HTR-8/SVneo (cell line): ENCODE measurements around the gene GEN1.

Experiments used
- DNase-seq: peaks from one replicate; pipeline ENCODE4 v3.0.0; 2011; ENCODE audit warnings: low spot score, mixed read lengths; ENCODE audit not compliant: insufficient read length
- FAIRE-seq: peaks from 2 replicates; lab custom pipeline; 2011; peaks lifted over from hg19 to GRCh38; lab: Jason Lieb, UNC

The GEN1 gene

GRCh38 chr2:17753803-17754663 lies at the start of gene GEN1, which contains the start of gene SMC6:
Gene GEN1, plus strand, starts transcription at chr2:17754138. Its CDS starts 5,806 bp downstream, at chr2:17759944.
Gene SMC6, minus strand, starts transcription at chr2:17753810. Its CDS starts 7,864 bp downstream, at chr2:17745946.
- DNase-seq = peak; percentile 93
- FAIRE-seq = no peak

GRCh38 chr2:17706845-17707244 lies 47.1 kb upstream of the GEN1 start:
- peak; percentile 67 for FAIRE-seq

GRCh38 chr2:17708501-17708900 lies 45.4 kb upstream of the GEN1 start:
- FAIRE-seq (no peak), DNase-seq (no peak)

More at GRCh38 chr2:17706845-17707244, 47.1 kb upstream of the GEN1 start:
- no peak for DNase-seq

GRCh38 chr2:17709897-17710296 lies 44.0 kb upstream of the GEN1 start:
- no peak for FAIRE-seq

GRCh38 chr2:17710547-17711248 lies 43.2 kb upstream of the GEN1 start:
- DNase-seq = no peak
- FAIRE-seq = no peak

More at GRCh38 chr2:17709897-17710296, 44.0 kb upstream of the GEN1 start:
- DNase-seq = no peak

- FAIRE-seq (no peak), DNase-seq (no peak)
Observed at GRCh38 chr2:17713291-17713690, 40.6 kb upstream of the GEN1 start.

GRCh38 chr2:17717666-17718065 lies 36.3 kb upstream of the GEN1 start:
- FAIRE-seq = no peak
- DNase-seq = no peak

GRCh38 chr2:17718689-17719088 lies 35.2 kb upstream of the GEN1 start:
- DNase-seq (no peak), FAIRE-seq (no peak)

- FAIRE-seq (no peak), DNase-seq (peak; percentile 14)
Observed at GRCh38 chr2:17719562-17720371, 34.2 kb upstream of the GEN1 start.

GRCh38 chr2:17728210-17728609 lies 25.7 kb upstream of the GEN1 start:
- FAIRE-seq (no peak), DNase-seq (no peak)

- DNase-seq = no peak
- no peak for FAIRE-seq
Observed at GRCh38 chr2:17729880-17730279, 24.1 kb upstream of the GEN1 start.

GRCh38 chr2:17733599-17733998 lies 20.3 kb upstream of the GEN1 start:
- FAIRE-seq = no peak

GRCh38 chr2:17735864-17736263 lies 18.1 kb upstream of the GEN1 start:
- no peak for FAIRE-seq
- DNase-seq = no peak

More at GRCh38 chr2:17733599-17733998, 20.3 kb upstream of the GEN1 start:
- DNase-seq = no peak

- no peak for FAIRE-seq
Observed at GRCh38 chr2:17736989-17737388, 16.9 kb upstream of the GEN1 start.

GRCh38 chr2:17740203-17740602 lies 13.7 kb upstream of the GEN1 start:
- DNase-seq (no peak), FAIRE-seq (no peak)

More at GRCh38 chr2:17736989-17737388, 16.9 kb upstream of the GEN1 start:
- no peak for DNase-seq

- FAIRE-seq (no peak), DNase-seq (no peak)
Observed at GRCh38 chr2:17747684-17748452, 6.1 kb upstream of the GEN1 start.

- DNase-seq = no peak
- no peak for FAIRE-seq
Observed at GRCh38 chr2:17748745-17749144, 5.2 kb upstream of the GEN1 start.

- DNase-seq (no peak), FAIRE-seq (no peak)
Observed at GRCh38 chr2:17749753-17750438, 4.0 kb upstream of the GEN1 start.

- no peak for FAIRE-seq
Observed at GRCh38 chr2:17752246-17752645, 1.7 kb upstream of the GEN1 start.

More at GRCh38 chr2:17752246-17752645, 1.7 kb upstream of the GEN1 start:
- no peak for DNase-seq
